WTC11 (cell line): ENCODE data around the gene N4BP2L2.

ENCODE experiments used
- GABPB1 ChIP-seq: sonication (generic); formaldehyde crosslinking; IDR thresholded peaks from 2 replicates; pipeline ENCODE4 v1.8.1; 2023; ENCODE audit warnings: mild to moderate bottlenecking, missing genetic modification reagents
- MXD4 ChIP-seq: fragments of 250-450 bp; sonication (Bioruptor Pico); IDR thresholded peaks from 2 replicates; pipeline ENCODE4 v1.8.0; 2021; ENCODE audit warnings: mild to moderate bottlenecking, moderate library complexity, borderline replicate concordance
- ZNF121 ChIP-seq: sonication (generic); formaldehyde crosslinking; IDR thresholded peaks from 2 replicates; pipeline ENCODE4 v1.8.0; 2023; ENCODE audit warnings: missing genetic modification reagents
- ZNF263 ChIP-seq: sonication (generic); formaldehyde crosslinking; IDR thresholded peaks from 2 replicates; pipeline ENCODE4 v1.8.1; 2022; ENCODE audit warnings: low read depth, mild to moderate bottlenecking, moderate library complexity, missing genetic modification reagents
- TF ChIP-seq, protein P1 (sequence below): fragments of 200-600 bp; IDR thresholded peaks from 2 replicates; pipeline ENCODE4 v1.8.0; 2022; ENCODE audit warnings: antibody characterized with exemption
- TF ChIP-seq, protein P2 (sequence below): sonication (generic); formaldehyde crosslinking; IDR thresholded peaks from 2 replicates; pipeline ENCODE4 v1.8.0; 2022; ENCODE audit warnings: mild to moderate bottlenecking, missing genetic modification reagents
- TF ChIP-seq, protein P3 (sequence below): fragments of 250-450 bp; sonication (Bioruptor Pico); IDR thresholded peaks from 2 replicates; pipeline ENCODE4 v2.1.2; 2022; ENCODE audit warnings: mild to moderate bottlenecking, moderate library complexity

DNA sequence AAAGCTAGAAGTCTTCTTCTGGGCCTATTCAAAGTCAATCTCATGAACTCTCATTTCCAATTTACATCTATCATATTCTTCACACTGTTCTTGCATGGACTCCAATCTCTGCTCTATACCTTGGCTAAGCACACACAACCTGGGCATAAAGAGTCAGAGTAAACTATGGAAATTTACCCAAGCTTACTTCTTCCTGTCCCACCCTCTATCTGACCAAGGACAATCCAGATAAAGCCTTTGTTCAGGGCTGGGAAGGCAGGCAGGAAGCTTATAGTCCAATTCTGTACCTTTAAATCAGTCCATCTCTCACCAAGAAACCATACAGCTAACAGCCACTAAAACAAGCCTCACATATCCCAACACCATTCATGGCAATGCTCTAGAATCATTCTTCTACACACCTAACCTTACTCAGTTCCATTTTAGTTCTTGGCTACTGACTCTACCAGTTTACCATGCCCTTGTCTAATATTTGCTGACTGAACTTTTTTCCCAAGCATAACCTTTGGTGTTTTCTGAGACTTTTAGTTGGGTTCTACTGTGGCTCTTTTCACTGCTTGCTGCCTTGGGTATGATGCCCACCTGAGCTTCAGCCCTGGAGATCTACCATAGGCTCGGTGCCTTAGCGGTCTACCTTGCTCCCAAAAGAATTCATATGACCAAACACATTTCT is 38.9 kb downstream of the N4BP2L2 start:
- TF ChIP-seq, protein P1, sequence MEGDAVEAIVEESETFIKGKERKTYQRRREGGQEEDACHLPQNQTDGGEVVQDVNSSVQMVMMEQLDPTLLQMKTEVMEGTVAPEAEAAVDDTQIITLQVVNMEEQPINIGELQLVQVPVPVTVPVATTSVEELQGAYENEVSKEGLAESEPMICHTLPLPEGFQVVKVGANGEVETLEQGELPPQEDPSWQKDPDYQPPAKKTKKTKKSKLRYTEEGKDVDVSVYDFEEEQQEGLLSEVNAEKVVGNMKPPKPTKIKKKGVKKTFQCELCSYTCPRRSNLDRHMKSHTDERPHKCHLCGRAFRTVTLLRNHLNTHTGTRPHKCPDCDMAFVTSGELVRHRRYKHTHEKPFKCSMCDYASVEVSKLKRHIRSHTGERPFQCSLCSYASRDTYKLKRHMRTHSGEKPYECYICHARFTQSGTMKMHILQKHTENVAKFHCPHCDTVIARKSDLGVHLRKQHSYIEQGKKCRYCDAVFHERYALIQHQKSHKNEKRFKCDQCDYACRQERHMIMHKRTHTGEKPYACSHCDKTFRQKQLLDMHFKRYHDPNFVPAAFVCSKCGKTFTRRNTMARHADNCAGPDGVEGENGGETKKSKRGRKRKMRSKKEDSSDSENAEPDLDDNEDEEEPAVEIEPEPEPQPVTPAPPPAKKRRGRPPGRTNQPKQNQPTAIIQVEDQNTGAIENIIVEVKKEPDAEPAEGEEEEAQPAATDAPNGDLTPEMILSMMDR, result no peak
- TF ChIP-seq MXD4 (CRISPR knock-in tag) (no peak), ZNF121 (no peak), GABPB1 (CRISPR knock-in tag) (no peak), ZNF263 (CRISPR knock-in tag) (no peak)
- TF ChIP-seq, protein P2, sequence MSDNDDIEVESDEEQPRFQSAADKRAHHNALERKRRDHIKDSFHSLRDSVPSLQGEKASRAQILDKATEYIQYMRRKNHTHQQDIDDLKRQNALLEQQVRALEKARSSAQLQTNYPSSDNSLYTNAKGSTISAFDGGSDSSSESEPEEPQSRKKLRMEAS (CRISPR knock-in tag), result no peak
- TF ChIP-seq, protein P3, sequence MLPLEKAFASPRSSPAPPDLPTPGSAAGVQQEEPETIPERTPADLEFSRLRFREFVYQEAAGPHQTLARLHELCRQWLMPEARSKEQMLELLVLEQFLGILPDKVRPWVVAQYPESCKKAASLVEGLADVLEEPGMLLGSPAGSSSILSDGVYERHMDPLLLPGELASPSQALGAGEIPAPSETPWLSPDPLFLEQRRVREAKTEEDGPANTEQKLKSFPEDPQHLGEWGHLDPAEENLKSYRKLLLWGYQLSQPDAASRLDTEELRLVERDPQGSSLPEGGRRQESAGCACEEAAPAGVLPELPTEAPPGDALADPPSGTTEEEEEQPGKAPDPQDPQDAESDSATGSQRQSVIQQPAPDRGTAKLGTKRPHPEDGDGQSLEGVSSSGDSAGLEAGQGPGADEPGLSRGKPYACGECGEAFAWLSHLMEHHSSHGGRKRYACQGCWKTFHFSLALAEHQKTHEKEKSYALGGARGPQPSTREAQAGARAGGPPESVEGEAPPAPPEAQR (CRISPR knock-in tag), result no peak
